ENCODE results near the gene CARMIL1.

- TF ChIP-seq ATF7 (IDR thresholded peaks at IDR 0.05; ENCODE audit: low read depth) (no peak), RFX5 (IDR thresholded peaks at IDR 0.05; ENCODE audit: low read depth, low read length) (no peak), BHLHE40 (IDR thresholded peaks at IDR 0.05; ENCODE audit: borderline replicate concordance in 1 of 2, low read depth in 2 of 2, low read length in 1 of 2) (no peak), YY1 (IDR thresholded peaks at IDR 0.05; ENCODE audit: low read depth, low read length) (no peak), JUND (IDR thresholded peaks at IDR 0.05; ENCODE audit: low read depth, low read length) (no peak), POLR2AphosphoS2 (IDR thresholded peaks at IDR 0.05; ENCODE audit: low read depth, low read length) (no peak)
- TF ChIP-seq, protein P1, sequence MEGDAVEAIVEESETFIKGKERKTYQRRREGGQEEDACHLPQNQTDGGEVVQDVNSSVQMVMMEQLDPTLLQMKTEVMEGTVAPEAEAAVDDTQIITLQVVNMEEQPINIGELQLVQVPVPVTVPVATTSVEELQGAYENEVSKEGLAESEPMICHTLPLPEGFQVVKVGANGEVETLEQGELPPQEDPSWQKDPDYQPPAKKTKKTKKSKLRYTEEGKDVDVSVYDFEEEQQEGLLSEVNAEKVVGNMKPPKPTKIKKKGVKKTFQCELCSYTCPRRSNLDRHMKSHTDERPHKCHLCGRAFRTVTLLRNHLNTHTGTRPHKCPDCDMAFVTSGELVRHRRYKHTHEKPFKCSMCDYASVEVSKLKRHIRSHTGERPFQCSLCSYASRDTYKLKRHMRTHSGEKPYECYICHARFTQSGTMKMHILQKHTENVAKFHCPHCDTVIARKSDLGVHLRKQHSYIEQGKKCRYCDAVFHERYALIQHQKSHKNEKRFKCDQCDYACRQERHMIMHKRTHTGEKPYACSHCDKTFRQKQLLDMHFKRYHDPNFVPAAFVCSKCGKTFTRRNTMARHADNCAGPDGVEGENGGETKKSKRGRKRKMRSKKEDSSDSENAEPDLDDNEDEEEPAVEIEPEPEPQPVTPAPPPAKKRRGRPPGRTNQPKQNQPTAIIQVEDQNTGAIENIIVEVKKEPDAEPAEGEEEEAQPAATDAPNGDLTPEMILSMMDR (IDR thresholded peaks at IDR 0.05 in 2 of 3, conservative IDR thresholded peaks at IDR 0.05 in 1 of 3; ENCODE audit: control insufficient read depth in 2 of 3, extremely low read depth in 1 of 3, insufficient read depth in 1 of 3, low read depth in 3 of 3, low read length in 3 of 3): no peak
Observed at GRCh38 chr6:25257686-25258348, 21.4 kb upstream of the CARMIL1 start.
